ENCODE data around the gene ERLIN1. TPM values are rescaled to one million over a fixed set of nuclear protein-coding genes. Genes with fewer than 3 reads are reported as not detected.

The ERLIN1 gene
- total and polyA plus RNA-seq, 10 of the 15 experiments (the other 5 are each of a cell fraction or from before 2014, with no cell fraction given): 4.9 to 21.7 (median 13.0) TPM

DNA sequence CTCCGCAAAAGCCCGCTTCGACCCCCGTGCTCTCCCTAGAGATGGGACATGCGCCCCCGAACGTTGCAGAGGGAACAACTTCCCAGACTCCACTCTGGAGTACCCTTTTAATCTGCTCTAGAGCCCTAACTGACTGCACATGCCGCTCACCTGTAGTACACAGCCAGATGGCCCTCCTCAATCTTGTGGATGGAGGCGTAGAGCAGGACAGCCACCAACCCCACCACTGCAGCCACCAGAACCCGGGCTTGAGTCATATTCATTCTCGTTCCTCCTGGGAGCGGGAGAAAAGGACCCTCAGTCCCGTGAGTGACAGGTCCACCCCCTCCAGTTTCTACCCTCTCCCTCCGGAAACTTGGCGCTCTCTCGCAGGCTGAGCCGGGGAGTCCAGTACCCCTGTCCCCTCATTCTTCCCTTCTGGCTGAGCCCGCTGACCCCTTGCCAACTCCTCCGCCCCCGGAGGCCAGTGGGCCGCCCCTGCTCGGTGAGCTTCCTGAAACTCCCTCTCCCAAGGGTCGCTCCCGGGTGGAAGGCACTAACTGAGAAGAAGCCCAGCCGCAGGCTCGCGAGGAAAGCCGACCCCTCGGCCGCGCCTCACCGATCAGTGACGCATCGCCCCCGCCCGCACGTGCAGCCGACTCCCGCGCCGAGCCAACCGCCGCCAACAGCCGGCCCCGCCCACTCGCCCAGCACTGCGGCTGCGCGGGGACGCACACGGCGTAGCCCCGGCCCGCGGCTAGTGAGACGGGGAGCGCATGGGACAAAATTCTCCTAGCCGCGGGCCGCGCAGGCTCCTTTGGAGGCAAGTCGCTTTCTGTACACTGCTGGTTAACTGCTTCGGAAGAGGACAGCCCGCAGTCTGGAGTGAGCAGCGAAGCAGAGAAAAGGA, at the start of gene ERLIN1 (continued):
- TF ChIP-seq, protein P1, sequence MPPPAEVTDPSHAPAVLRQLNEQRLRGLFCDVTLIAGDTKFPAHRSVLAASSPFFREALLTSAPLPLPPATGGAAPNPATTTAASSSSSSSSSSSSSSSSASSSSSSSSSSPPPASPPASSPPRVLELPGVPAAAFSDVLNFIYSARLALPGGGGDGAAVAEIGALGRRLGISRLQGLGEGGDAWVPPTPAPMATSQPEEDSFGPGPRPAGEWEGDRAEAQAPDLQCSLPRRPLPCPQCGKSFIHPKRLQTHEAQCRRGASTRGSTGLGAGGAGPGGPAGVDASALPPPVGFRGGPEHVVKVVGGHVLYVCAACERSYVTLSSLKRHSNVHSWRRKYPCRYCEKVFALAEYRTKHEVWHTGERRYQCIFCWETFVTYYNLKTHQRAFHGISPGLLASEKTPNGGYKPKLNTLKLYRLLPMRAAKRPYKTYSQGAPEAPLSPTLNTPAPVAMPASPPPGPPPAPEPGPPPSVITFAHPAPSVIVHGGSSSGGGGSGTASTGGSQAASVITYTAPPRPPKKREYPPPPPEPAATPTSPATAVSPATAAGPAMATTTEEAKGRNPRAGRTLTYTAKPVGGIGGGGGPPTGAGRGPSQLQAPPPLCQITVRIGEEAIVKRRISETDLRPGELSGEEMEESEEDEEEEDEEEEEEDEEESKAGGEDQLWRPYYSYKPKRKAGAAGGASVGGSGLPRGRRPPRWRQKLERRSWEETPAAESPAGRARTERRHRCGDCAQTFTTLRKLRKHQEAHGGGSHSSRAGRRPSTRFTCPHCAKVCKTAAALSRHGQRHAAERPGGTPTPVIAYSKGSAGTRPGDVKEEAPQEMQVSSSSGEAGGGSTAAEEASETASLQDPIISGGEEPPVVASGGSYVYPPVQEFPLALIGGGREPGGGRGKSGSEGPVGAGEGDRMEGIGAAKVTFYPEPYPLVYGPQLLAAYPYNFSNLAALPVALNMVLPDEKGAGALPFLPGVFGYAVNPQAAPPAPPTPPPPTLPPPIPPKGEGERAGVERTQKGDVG (CRISPR knock-in tag; IDR thresholded peaks at IDR 0.05): no peak
- TF ChIP-seq MTA3 (IDR thresholded peaks at IDR 0.05; ENCODE audit: borderline replicate concordance, low read length) (no peak), BRCA1 (IDR thresholded peaks at IDR 0.05; ENCODE audit: low read depth, low read length) (no peak), RUNX3 (IDR thresholded peaks at IDR 0.05; ENCODE audit: low read length) (peak; percentile 55; the same call in 1 of the 2 replicates), SMAD1 (IDR thresholded peaks at IDR 0.05; ENCODE audit: low read depth, partially characterized antibody) (no peak), IKZF1 (conservative IDR thresholded peaks at IDR 0.05) (peak; percentile 94), RELB (IDR thresholded peaks at IDR 0.05; ENCODE audit: low read depth) (peak; percentile 60; the same call in 1 of the 2 replicates), PKNOX1 (IDR thresholded peaks at IDR 0.05) (peak; percentile 85), ELK1 (IDR thresholded peaks at IDR 0.05; ENCODE audit: low read depth, low read length) (no peak; the same call in 1 of the 2 replicates), HDAC6 (IDR thresholded peaks at IDR 0.05; ENCODE audit: unreplicated experiment) (no peak), JUNB (IDR thresholded peaks at IDR 0.05) (no peak), RAD51 (IDR thresholded peaks at IDR 0.05) (no peak)
- TF ChIP-seq, protein P2, sequence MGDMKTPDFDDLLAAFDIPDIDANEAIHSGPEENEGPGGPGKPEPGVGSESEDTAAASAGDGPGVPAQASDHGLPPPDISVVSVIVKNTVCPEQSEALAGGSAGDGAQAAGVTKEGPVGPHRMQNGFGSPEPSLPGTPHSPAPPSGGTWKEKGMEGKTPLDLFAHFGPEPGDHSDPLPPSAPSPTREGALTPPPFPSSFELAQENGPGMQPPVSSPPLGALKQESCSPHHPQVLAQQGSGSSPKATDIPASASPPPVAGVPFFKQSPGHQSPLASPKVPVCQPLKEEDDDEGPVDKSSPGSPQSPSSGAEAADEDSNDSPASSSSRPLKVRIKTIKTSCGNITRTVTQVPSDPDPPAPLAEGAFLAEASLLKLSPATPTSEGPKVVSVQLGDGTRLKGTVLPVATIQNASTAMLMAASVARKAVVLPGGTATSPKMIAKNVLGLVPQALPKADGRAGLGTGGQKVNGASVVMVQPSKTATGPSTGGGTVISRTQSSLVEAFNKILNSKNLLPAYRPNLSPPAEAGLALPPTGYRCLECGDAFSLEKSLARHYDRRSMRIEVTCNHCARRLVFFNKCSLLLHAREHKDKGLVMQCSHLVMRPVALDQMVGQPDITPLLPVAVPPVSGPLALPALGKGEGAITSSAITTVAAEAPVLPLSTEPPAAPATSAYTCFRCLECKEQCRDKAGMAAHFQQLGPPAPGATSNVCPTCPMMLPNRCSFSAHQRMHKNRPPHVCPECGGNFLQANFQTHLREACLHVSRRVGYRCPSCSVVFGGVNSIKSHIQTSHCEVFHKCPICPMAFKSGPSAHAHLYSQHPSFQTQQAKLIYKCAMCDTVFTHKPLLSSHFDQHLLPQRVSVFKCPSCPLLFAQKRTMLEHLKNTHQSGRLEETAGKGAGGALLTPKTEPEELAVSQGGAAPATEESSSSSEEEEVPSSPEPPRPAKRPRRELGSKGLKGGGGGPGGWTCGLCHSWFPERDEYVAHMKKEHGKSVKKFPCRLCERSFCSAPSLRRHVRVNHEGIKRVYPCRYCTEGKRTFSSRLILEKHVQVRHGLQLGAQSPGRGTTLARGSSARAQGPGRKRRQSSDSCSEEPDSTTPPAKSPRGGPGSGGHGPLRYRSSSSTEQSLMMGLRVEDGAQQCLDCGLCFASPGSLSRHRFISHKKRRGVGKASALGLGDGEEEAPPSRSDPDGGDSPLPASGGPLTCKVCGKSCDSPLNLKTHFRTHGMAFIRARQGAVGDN (IDR thresholded peaks at IDR 0.05): peak; percentile 87
